ENCODE data around the gene KLHDC9.

- TF ChIP-seq ZNF274 (IDR thresholded peaks at IDR 0.05; ENCODE audit: low read depth, low read length), result no peak
- no peak for TF ChIP-seq YY1 (IDR thresholded peaks at IDR 0.05; ENCODE audit: insufficient read depth, insufficient read length)
- TF ChIP-seq SUZ12 (IDR thresholded peaks at IDR 0.05; ENCODE audit: extremely low read depth, insufficient read depth, insufficient read length), result no peak
Observed at GRCh38 chr1:161119092-161119903, 21.1 kb downstream of the KLHDC9 start.

Data from NT2/D1 (cell line).